GM12864 (cell line): ENCODE measurements around the gene MMEL1.
"Not testable (repeated sequence)": the region's sequence is repeated elsewhere in the genome, so short reads cannot be mapped to it uniquely, and the experiment has no call there.

Experiments used
- DNase-seq: peaks from one replicate; pipeline ENCODE4 v3.0.0-alpha.2; 2011; ENCODE audit warnings: low read depth
- H3K4me3 ChIP-seq: 2 replicates; pipeline ENCODE4 v1.5.1; 2011; ENCODE audit warnings: mild to moderate bottlenecking, low read depth, low read length, control low read depth
- TF ChIP-seq, protein P1 (sequence below): IDR thresholded peaks from 2 replicates; pipeline ENCODE4 v1.5.1; 2011; ENCODE audit warnings: low read depth, mild to moderate bottlenecking, moderate library complexity, low read length, control low read depth, inconsistent platforms; ENCODE audit errors: missing control alignments

MMEL1 gene

DNA sequence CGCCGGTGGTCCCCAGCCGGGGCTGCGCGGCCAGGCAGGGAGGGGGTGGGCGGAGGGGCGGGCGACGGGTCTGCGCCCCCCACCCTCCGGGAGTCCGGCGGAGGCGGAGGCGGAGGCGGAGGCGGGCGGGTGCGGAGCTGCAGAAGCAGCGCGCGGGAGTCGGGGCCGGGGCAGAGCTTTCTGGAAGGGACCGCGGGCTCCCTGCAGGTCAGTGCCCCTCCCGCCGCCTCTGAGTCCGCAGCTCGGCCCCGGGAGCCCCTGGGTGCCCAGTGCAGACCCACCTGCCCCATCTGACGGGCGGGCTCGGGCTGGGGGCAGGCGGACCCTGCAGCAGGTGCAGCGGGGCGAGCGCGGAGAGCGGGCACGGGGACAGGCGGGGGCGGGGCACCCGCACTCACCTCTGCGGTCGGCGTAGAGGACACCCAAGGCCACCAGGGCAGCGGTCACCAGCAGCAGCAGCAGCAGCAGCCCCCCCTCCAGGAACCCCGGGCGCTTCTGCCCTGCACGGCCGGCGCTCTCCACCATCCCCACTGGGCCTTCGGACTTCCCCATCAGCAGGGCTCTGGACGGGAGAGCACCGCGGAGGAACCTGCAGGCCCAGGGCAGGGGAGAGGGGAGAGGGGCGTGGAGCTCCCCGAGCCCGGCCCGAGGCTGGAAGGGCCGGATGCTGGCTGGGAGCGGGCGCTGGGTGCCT is 3.7 kb downstream of the MMEL1 start:
- no peak overlapping the region for H3K4me3 ChIP-seq
- TF ChIP-seq, protein P1, sequence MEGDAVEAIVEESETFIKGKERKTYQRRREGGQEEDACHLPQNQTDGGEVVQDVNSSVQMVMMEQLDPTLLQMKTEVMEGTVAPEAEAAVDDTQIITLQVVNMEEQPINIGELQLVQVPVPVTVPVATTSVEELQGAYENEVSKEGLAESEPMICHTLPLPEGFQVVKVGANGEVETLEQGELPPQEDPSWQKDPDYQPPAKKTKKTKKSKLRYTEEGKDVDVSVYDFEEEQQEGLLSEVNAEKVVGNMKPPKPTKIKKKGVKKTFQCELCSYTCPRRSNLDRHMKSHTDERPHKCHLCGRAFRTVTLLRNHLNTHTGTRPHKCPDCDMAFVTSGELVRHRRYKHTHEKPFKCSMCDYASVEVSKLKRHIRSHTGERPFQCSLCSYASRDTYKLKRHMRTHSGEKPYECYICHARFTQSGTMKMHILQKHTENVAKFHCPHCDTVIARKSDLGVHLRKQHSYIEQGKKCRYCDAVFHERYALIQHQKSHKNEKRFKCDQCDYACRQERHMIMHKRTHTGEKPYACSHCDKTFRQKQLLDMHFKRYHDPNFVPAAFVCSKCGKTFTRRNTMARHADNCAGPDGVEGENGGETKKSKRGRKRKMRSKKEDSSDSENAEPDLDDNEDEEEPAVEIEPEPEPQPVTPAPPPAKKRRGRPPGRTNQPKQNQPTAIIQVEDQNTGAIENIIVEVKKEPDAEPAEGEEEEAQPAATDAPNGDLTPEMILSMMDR, result no peak
- DNase-seq, result no peak

DNA sequence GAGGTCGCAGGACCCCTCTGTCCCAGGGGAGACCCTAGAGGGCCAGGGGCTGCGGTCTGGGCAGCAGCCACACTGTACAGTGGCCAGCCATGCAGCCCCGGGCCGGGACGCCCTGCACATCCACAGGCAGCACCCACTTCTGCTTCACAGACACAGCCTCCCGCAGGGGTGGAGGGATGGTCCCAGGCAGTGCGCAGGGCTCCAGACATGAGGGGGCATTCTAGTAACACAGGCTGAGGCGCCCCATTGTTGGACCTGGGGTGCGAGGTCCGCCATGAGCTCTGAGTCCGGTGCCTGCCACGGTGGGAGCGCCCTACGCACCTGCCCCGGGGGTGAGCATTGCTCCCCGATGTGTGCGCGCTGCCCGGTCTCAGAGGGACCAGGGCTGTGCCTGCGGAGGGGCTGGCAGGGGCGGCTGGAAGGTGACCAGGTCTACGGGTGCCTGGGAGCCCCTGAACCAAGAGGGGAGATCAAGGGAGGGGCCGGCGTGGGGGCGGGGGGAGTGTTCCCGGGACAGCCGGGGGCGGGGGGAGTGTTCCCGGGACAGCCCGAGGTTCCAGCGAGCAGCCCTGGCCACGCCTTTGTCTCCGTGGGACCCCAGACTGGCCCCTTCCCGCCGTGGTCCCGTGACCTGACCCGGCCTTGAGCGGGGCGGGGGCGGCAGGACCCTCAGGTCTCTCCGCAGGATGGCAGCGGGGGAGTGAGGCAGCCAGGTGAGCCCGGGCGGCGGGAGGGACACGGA is 4.5 kb downstream of the MMEL1 start:
- DNase-seq, result no peak
- TF ChIP-seq, protein P1, result no peak
- no peak overlapping the region for H3K4me3 ChIP-seq

DNA sequence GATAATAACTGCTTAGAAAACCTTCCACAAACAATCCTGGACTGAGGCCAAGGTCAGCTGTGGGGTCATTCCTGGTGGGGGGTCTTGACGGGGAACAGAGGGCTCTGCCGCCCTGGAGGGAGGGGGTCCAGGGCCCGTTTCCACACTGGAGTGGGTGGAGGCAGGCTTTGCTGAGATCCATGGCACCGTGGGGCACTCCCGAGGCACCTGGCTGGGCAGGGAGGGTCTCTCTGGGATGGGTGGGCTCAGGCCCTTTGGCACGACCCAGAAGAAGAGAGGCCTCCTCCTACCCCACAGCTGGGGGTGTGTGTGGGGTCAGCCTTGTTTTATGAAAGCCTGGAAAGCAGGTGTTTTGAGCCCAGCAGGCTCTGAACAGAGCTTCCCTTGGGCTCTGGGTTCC is 5.1 kb downstream of the MMEL1 start:
- no peak overlapping the region for H3K4me3 ChIP-seq
- TF ChIP-seq, protein P1, result no peak
- DNase-seq, result no peak

DNA sequence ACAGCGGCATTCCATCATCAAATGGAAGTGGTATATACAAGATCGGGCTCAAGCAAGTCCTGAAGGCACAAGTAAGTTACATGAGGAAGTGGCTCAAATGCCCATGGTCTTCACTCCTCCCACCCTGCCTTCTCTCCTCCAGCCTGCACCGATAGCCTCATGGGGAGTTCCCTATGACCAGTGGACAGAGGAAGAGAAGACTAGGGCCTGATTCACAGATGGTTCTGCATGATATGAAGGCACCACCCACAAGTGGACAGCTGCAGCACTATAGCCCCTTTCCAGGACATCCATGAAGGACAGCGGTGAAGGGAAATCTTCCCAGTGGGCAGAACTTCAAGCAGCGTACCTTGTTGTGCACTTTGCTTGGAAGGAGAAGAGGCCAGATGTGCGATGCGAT is 7.1 kb downstream of the MMEL1 start:
- DNase-seq, H3K4me3 ChIP-seq: not testable (repeated sequence)

DNA sequence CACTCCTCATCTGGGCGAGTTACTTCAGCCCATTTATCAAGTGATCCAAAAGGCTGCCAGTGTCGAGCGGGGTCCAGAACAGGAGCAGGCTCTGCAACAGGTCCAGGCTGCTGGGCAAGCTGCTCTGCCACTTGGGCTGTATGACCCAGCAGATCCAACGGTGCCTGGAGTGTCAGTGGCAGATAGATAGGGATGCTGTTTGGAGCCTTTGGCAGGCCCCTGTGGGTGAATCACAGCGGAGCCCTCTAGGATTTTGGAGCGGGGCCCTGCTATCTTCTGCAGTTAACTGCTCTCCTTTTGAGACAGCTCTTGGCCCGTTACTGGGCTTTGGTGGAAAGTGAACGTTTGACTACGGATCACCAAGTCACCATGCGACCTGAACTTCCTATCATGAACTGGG is 7.5 kb downstream of the MMEL1 start:
- no peak for DNase-seq
- TF ChIP-seq, protein P1, result no peak
- no peak overlapping the region for H3K4me3 ChIP-seq

DNA sequence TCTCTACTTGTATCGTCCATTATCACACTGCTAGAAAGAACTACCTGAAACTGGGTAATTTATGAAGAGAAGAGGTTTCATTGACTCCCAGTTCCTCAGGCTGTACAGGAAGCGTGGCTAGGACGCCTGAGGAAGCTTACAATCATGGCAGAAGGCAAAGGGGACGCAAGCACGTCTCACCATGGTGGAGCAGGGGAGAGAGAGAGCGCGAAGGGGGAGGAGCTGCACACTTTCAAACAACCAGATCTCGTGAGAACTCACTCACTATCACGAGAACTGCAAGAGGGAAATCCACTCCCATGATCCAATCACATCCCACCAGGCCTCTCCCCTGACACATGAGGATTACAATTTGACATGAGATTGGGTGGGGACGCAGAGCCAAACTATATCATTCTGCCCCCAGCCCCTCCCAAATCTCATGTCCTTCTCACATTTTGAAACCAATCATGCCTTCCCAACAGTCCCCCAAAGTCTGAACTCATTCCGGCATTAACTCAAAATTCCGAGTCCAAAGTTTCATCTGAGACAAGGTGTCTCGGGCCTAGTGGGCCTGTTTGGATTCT is 8.0 kb downstream of the MMEL1 start:
- H3K4me3 ChIP-seq, result no peak overlapping the region
- TF ChIP-seq, protein P1, result no peak
- DNase-seq, result no peak

DNA sequence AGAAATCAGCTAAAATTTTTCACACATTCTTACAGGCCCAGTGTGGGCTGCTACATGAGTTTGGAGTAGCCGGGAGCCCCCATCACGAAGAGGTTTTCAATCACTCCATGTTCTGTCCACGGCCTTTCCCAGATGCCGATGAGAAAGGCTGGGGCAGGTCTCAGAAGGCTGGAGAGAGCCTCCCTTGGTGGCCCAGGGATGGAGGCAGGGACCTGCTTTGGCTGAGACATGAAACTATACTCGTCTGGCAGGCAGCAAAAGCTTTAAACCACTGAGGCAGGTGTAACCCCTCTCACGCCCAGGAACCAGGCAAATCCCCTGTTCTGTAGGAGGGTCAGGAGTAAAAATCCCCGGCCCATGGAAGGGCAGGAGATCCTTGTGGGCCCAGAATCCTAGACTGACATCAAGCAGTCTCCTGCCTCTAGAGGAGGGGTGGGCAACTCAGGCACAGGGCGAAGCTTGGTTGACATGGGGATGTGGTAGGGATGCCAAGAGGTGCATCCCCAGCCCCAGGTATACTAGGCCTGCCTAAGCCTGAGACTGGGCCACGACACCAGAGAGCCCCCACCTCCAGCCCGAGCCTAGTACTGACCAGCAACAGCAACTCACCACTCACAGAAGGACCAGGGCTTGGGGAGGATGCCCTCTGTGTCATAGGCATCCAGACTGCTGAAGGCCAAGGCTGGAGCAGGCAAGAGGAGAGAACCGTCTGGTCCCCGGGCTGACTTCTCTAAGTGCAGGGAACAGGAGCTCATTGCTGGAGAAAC is 9.1 kb downstream of the MMEL1 start:
- DNase-seq, result no peak
- TF ChIP-seq, protein P1, result no peak
- no peak overlapping the region for H3K4me3 ChIP-seq
